SK-MEL-5 (cell line): ENCODE data around the gene PLEKHG5. TPM values are rescaled to one million over a fixed set of nuclear protein-coding genes. Genes with fewer than 3 reads are reported as not detected.

Experiments used
- small RNA-seq, 2 experiments: library from RNA; depleted of rRNA; stranded (forward); fragments of <200 nt; gene quantifications; one replicate each; pipeline ENCODE3, GENCODE V24; 2014
- total RNA-seq: library from RNA; depleted of rRNA; stranded (reverse); fragments of >200 nt; shearing (Covaris generic); gene quantifications from 2 replicates; pipeline ENCODE4 v1.2.3, GENCODE V29; 2014; rRNA removed

Gene PLEKHG5
- total RNA-seq, 1 experiment from 2014 or later: 2.7 TPM

Small RNA genes lying within 50 kb of the gene (small RNA-seq; reads per million reads assigned to genes)
- gene MIR4252 (0 reads per million in 2 experiments), gene RNU6-731P (0 reads per million in 2 experiments)

Other genes starting within 250 kb of the PLEKHG5 start
- not detected in 2 replicates for gene HES3, start 247.5 kb downstream of the PLEKHG5 start, total RNA-seq
- 3.4 and 4.7 TPM in 2 replicates for gene GPR153, start 230.6 kb downstream of the PLEKHG5 start, total RNA-seq
- 125 and 132 TPM in 2 replicates for gene ACOT7, start 97.9 kb downstream of the PLEKHG5 start, total RNA-seq
- 1.1 and 2.4 TPM in 2 replicates for gene HES2, start 71.7 kb downstream of the PLEKHG5 start, total RNA-seq
- 0.40 and 0.96 TPM in 2 replicates for gene ESPN, start 66.9 kb downstream of the PLEKHG5 start, total RNA-seq
- 0.96 and 1.2 TPM in 2 replicates for gene TNFRSF25, start 25.5 kb downstream of the PLEKHG5 start, total RNA-seq
- gene NOL9, start 62.8 kb upstream of the PLEKHG5 start, total RNA-seq: 23.4 and 25.1 TPM in 2 replicates
- not detected in 2 replicates for gene TAS1R1, start 63.6 kb upstream of the PLEKHG5 start, total RNA-seq
- gene ZBTB48, start 88.3 kb upstream of the PLEKHG5 start, total RNA-seq: 12.2 and 12.8 TPM in 2 replicates
- gene KLHL21, start 111.2 kb upstream of the PLEKHG5 start, total RNA-seq: 28.2 and 29.0 TPM in 2 replicates
- gene PHF13, start 122.1 kb upstream of the PLEKHG5 start, total RNA-seq: 7.1 and 7.4 TPM in 2 replicates
- gene THAP3, start 133.2 kb upstream of the PLEKHG5 start, total RNA-seq: 20.8 and 22.6 TPM in 2 replicates
- gene DNAJC11, start 210.1 kb upstream of the PLEKHG5 start, total RNA-seq: 40.9 and 48.1 TPM in 2 replicates